IMR-90 (cell line): ENCODE results near the gene TENT5C. TPM values are rescaled to one million over a fixed set of nuclear protein-coding genes. Genes with fewer than 3 reads are reported as not detected.

Source experiments
- ATAC-seq: fragments of 200-7000 bp; cut with Tn5 transposase; 2 replicates; pipeline ENCODE4 v1.9.1; 2020; ENCODE audit warnings: low read depth, mild to moderate bottlenecking, moderate library complexity
- BruUV-seq: library from RNA; stranded (reverse); fragments of 400-500 nt; replicated peaks from 2 replicates; lab custom pipeline; 2021; lab: Mats Ljungman, UMichigan
- CTCF ChIA-PET: fragments of 300-600 bp; formaldehyde crosslinking; extraction: SDS; loops from one replicate; lab custom pipeline; 2021; ENCODE audit warnings: antibody characterized with exemption; lab: Yijun Ruan, JAX
- POLR2A ChIA-PET: fragments of 300-600 bp; sonication (Branson Sonifier 250); formaldehyde crosslinking; loops from one replicate; lab custom pipeline; 2022; ENCODE audit warnings: antibody characterized with exemption; ENCODE audit not compliant: unreplicated experiment; lab: Charles Lee
- DNase-seq: peaks from one replicate; pipeline ENCODE4 v3.0.0; 2013
- H2AFZ ChIP-seq: replicated peaks from 2 replicates; pipeline ENCODE3; 2013; ENCODE audit warnings: low read length, mild to moderate bottlenecking; ENCODE audit not compliant: poor library complexity
- H2AK5ac ChIP-seq: 2 replicates; pipeline ENCODE4 v1.6.1; 2013; ENCODE audit warnings: low read depth, low read length, inconsistent platforms
- H2AK9ac ChIP-seq: replicated peaks from 2 replicates; pipeline ENCODE3; 2013; ENCODE audit warnings: mild to moderate bottlenecking, low read depth, low read length, moderate library complexity; ENCODE audit not compliant: poor library complexity
- H2BK120ac ChIP-seq: 2 replicates; pipeline ENCODE4 v1.6.1; 2013; ENCODE audit warnings: low read depth, low read length, inconsistent platforms
- H2BK15ac ChIP-seq: 3 replicates; pipeline ENCODE4 v1.6.1; 2013; ENCODE audit warnings: low read depth, low read length, inconsistent platforms
- H2BK20ac ChIP-seq: 2 replicates; pipeline ENCODE4 v1.6.1; 2013; ENCODE audit warnings: low read depth, mild to moderate bottlenecking, inconsistent platforms, low read length, moderate library complexity
- H2BK5ac ChIP-seq: 2 replicates; pipeline ENCODE4 v1.6.1; 2013; ENCODE audit warnings: mild to moderate bottlenecking, low read depth, low read length, inconsistent platforms; ENCODE audit not compliant: poor library complexity, severe bottlenecking
- H3K14ac ChIP-seq: replicated peaks from 2 replicates; pipeline ENCODE4 v1.6.1; 2013; ENCODE audit warnings: low read depth, low read length, inconsistent platforms
- H3K18ac ChIP-seq: 2 replicates; pipeline ENCODE4 v1.6.1; 2013; ENCODE audit warnings: low read depth, low read length, control low read depth
- H3K23ac ChIP-seq: 2 replicates; pipeline ENCODE4 v1.6.1; 2013; ENCODE audit warnings: low read depth, low read length, inconsistent platforms
- H3K27ac ChIP-seq: 2 replicates; pipeline ENCODE4 v1.5.1; 2013; ENCODE audit warnings: mild to moderate bottlenecking, control low read depth, low read length; ENCODE audit not compliant: insufficient read depth
- H3K27me3 ChIP-seq: 2 replicates; pipeline ENCODE4 v1.6.1; 2013; ENCODE audit warnings: low read length; ENCODE audit not compliant: control insufficient read depth, insufficient read depth
- H3K36me3 ChIP-seq: 2 replicates; pipeline ENCODE4 v1.6.1; 2013; ENCODE audit warnings: low read length, mixed read lengths; ENCODE audit not compliant: control insufficient read depth, insufficient read depth
- H3K4ac ChIP-seq: 2 replicates; pipeline ENCODE4 v1.6.1; 2013; ENCODE audit warnings: low read depth, low read length, inconsistent platforms
- H3K4me1 ChIP-seq: 2 replicates; pipeline ENCODE4 v1.6.1; 2013; ENCODE audit warnings: low read length, mixed read lengths; ENCODE audit not compliant: control insufficient read depth, insufficient read depth
- H3K4me2 ChIP-seq: 2 replicates; pipeline ENCODE4 v1.6.1; 2013; ENCODE audit warnings: low read depth, mild to moderate bottlenecking, control low read depth, low read length, moderate library complexity
- H3K4me3 ChIP-seq: 2 replicates; pipeline ENCODE4 v1.5.1; 2013; ENCODE audit warnings: low read depth, mild to moderate bottlenecking, control low read depth, low read length, moderate library complexity; ENCODE audit not compliant: insufficient read depth
- H3K56ac ChIP-seq: 2 replicates; pipeline ENCODE4 v1.6.1; 2013; ENCODE audit warnings: low read length, inconsistent platforms; ENCODE audit not compliant: insufficient read depth; ENCODE audit errors: extremely low read depth
- H3K79me1 ChIP-seq, 2 experiments: 2 replicates each; pipeline ENCODE4 v1.6.1; 2013; ENCODE audit warnings: low read length in 2 of 2, inconsistent platforms in 1 of 2, low read depth in 1 of 2
- H3K9ac ChIP-seq: 2 replicates; pipeline ENCODE4 v1.6.1; 2013; ENCODE audit warnings: low read depth, low read length, control low read depth
- H3K9me1 ChIP-seq: 2 replicates; pipeline ENCODE4 v1.6.1; 2013; ENCODE audit warnings: low read length, inconsistent platforms; ENCODE audit not compliant: insufficient read depth
- H3K9me3 ChIP-seq: 2 replicates; pipeline ENCODE4 v1.6.1; 2013; ENCODE audit warnings: low read length; ENCODE audit not compliant: control insufficient read depth, insufficient read depth
- H4K20me1 ChIP-seq: 2 replicates; pipeline ENCODE4 v1.6.1; 2013; ENCODE audit warnings: low read length, inconsistent platforms; ENCODE audit not compliant: insufficient read depth
- H4K5ac ChIP-seq: 2 replicates; pipeline ENCODE4 v1.6.1; 2013; ENCODE audit warnings: mild to moderate bottlenecking, low read depth, low read length, control low read depth
- H4K8ac ChIP-seq, 2 experiments: 2 replicates each; pipeline ENCODE4 v1.6.1; 2013; ENCODE audit warnings: low read depth in 2 of 2, low read length in 2 of 2, control low read depth in 1 of 2, inconsistent platforms in 1 of 2
- H4K91ac ChIP-seq: 2 replicates; pipeline ENCODE4 v1.6.1; 2013; ENCODE audit warnings: low read depth, low read length, inconsistent platforms; ENCODE audit not compliant: insufficient read depth
- BHLHE40 ChIP-seq: fragments of 150-350 bp; IDR thresholded peaks from 2 replicates; pipeline ENCODE4 v1.6.1; 2016; ENCODE audit warnings: mild to moderate bottlenecking, low read depth, low read length
- CEBPB ChIP-seq: IDR thresholded peaks from 2 replicates; pipeline ENCODE4 v1.6.1; 2012; ENCODE audit warnings: low read depth, low read length, improper control_type of control experiment
- CHD1 ChIP-seq: IDR thresholded peaks from 2 replicates; pipeline ENCODE4 v1.6.1; 2012; ENCODE audit warnings: low read depth, low read length, improper control_type of control experiment
- FOS ChIP-seq: fragments of 150-350 bp; IDR thresholded peaks from 2 replicates; pipeline ENCODE4 v1.6.1; 2016; ENCODE audit warnings: low read depth, low read length
- MAFK ChIP-seq: IDR thresholded peaks from 2 replicates; pipeline ENCODE4 v1.6.1; 2012; ENCODE audit warnings: low read depth, low read length, improper control_type of control experiment
- MAZ ChIP-seq: IDR thresholded peaks from 2 replicates; pipeline ENCODE4 v1.6.1; 2012; ENCODE audit warnings: low read depth, mild to moderate bottlenecking, low read length, improper control_type of control experiment, moderate library complexity, borderline replicate concordance
- MXI1 ChIP-seq: IDR thresholded peaks from 2 replicates; pipeline ENCODE4 v1.6.1; 2012; ENCODE audit warnings: low read depth, mild to moderate bottlenecking, low read length, moderate library complexity, borderline replicate concordance
- NFE2L2 ChIP-seq: fragments of 150-350 bp; IDR thresholded peaks from 2 replicates; pipeline ENCODE4 v1.6.1; 2016; ENCODE audit warnings: low read depth, mild to moderate bottlenecking, low read length
- POLR2A ChIP-seq: IDR thresholded peaks from 2 replicates; pipeline ENCODE4 v1.6.1; 2012; ENCODE audit warnings: mild to moderate bottlenecking, low read depth, low read length
- RAD21 ChIP-seq: IDR thresholded peaks from 2 replicates; pipeline ENCODE4 v1.6.1; 2012; ENCODE audit warnings: low read length, improper control_type of control experiment
- RCOR1 ChIP-seq: IDR thresholded peaks from 2 replicates; pipeline ENCODE4 v1.6.1; 2012; ENCODE audit warnings: mild to moderate bottlenecking, low read length, improper control_type of control experiment; ENCODE audit not compliant: insufficient replicate concordance
- RFX5 ChIP-seq: IDR thresholded peaks from 2 replicates; pipeline ENCODE4 v1.8.0; 2012; ENCODE audit warnings: low read depth, mild to moderate bottlenecking, low read length, moderate library complexity
- SMC3 ChIP-seq: fragments of 150-350 bp; IDR thresholded peaks from 2 replicates; pipeline ENCODE4 v1.6.1; 2016; ENCODE audit warnings: low read depth, mild to moderate bottlenecking, antibody characterized with exemption, low read length, moderate library complexity
- WGBS, 2 experiments: methylation state at CpG; one replicate each; pipeline versions ENCODE4 v1.1.5 to v1.1.7; 2013; ENCODE audit warnings: missing lambda C conversion rate in 2 of 2; ENCODE audit not compliant: insufficient read length in 1 of 2; ENCODE audit errors: extremely low coverage in 2 of 2; 5-methylcytosine and 5-hydroxymethylcytosine counted together
- dilution Hi-C: fragments of 300-500 bp; cut with HindIII; formaldehyde crosslinking; loops from one replicate; pipeline ENCODE4 v1.14.3; 2018; ENCODE audit warnings: low sequenced_read_pairs; ENCODE audit not compliant: unreplicated experiment
- in situ Hi-C: fragments of 300-500 bp; cut with MboI; formaldehyde crosslinking; loops from 3 replicates; pipeline ENCODE4 v1.14.3; 2019; ENCODE audit warnings: low sequenced_read_pairs, inconsistent platforms, mixed read lengths
- intact Hi-C: fragments of 100-400 bp; cut with micrococcal nuclease; formaldehyde crosslinking; loops from 2 replicates; pipeline ENCODE4 v1.10.0; 2022
- polyA plus RNA-seq, 3 experiments: library from polyadenylated mRNA; depleted of rRNA; stranded (reverse); fragments of >200 nt; gene quantifications; 2 replicates each; pipeline ENCODE4 v1.2.3, GENCODE V29; 2012; ENCODE audit warnings: low replicate concordance in 1 of 3
- total RNA-seq: library from RNA; depleted of rRNA; stranded (reverse); fragments of >200 nt; gene quantifications from 2 replicates; pipeline ENCODE4 v1.2.3, GENCODE V29; 2012
- TF ChIP-seq, protein P1 (sequence below): fragments of 150-350 bp; IDR thresholded peaks from 2 replicates; pipeline ENCODE4 v1.6.1; 2017; ENCODE audit warnings: mild to moderate bottlenecking, antibody characterized with exemption, low read length, low read depth
- TF ChIP-seq, protein P2 (sequence below): fragments of 150-350 bp; IDR thresholded peaks from 2 replicates; pipeline ENCODE4 v1.6.1; 2016; ENCODE audit warnings: low read depth, mild to moderate bottlenecking, low read length, moderate library complexity, borderline replicate concordance
- TF ChIP-seq, protein P3 (sequence below): conservative IDR thresholded peaks from 2 replicates; pipeline ENCODE4 v1.5.1; 2012; ENCODE audit warnings: mild to moderate bottlenecking, low read depth, low read length, improper control_type of control experiment

Gene TENT5C
- total and polyA plus RNA-seq, 2 of the 4 experiments (the other 2 are of a cell fraction) = 1.5 to 4.1 TPM

DNA sequence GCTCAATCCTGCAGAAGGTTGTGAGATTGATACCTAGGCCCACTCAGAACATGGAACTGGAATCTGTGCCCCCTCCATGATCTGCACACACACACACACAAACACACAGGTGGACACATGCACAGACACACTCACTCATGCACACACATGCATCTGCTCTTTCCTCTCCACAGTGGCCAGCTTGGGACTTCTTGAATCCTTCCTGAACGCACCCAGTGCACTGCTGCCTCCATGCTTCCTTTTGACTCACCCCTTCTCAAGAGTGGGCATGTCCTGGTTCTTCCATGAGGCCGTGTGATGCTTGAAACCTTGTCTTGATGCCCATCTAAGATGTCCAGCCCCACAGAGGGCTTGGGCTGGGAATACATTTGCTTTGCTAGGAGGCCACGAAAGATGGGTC lies 25.4 kb upstream of the TENT5C start:
- Histone ChIP-seq H2BK15ac (no peak overlapping the region), H3K4me3 (no peak overlapping the region), H4K5ac (no peak overlapping the region), H4K20me1 (no peaks in the 10 kb centered on the region), H3K4me2 (no peak overlapping the region), H3K36me3 (no peaks in the 10 kb centered on the region), H2BK5ac (no peak overlapping the region), H3K79me1 (no peaks in the 10 kb centered on the region), H3K27me3 (peaks cover 5% of the 10 kb centered on the region; the same call in 1 of the 2 replicates), H3K23ac (no peak overlapping the region), H2AK5ac (no peak overlapping the region), H3K4ac (no peak overlapping the region), H3K9me3 (no peaks in the 10 kb centered on the region), H2AFZ (peak overlapping the region; percentile 35), H3K14ac (no peak overlapping the region), H4K91ac (no peak overlapping the region), H2BK20ac (no peak overlapping the region), H3K56ac (no peak overlapping the region), H2BK120ac (no peak overlapping the region), H3K9me1 (no peaks in the 10 kb centered on the region), H3K27ac (no peak overlapping the region), H3K18ac (no peak overlapping the region), H2AK9ac (no peak overlapping the region), H3K4me1 (no peaks in the 10 kb centered on the region), H4K8ac (no peak overlapping the region), H3K9ac (no peak overlapping the region)
- dilution Hi-C loops = no loop called here
- no TSS peak for BruUV-seq
- CTCF ChIA-PET = no interaction called here
- TF ChIP-seq POLR2A = no peak
- no peak for TF ChIP-seq RCOR1
- TF ChIP-seq RAD21 = no peak
- TF ChIP-seq, protein P1, sequence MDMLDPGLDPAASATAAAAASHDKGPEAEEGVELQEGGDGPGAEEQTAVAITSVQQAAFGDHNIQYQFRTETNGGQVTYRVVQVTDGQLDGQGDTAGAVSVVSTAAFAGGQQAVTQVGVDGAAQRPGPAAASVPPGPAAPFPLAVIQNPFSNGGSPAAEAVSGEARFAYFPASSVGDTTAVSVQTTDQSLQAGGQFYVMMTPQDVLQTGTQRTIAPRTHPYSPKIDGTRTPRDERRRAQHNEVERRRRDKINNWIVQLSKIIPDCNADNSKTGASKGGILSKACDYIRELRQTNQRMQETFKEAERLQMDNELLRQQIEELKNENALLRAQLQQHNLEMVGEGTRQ = no peak
- TF ChIP-seq CHD1 = no peak
- TF ChIP-seq MAZ = no peak
- TF ChIP-seq, protein P2, sequence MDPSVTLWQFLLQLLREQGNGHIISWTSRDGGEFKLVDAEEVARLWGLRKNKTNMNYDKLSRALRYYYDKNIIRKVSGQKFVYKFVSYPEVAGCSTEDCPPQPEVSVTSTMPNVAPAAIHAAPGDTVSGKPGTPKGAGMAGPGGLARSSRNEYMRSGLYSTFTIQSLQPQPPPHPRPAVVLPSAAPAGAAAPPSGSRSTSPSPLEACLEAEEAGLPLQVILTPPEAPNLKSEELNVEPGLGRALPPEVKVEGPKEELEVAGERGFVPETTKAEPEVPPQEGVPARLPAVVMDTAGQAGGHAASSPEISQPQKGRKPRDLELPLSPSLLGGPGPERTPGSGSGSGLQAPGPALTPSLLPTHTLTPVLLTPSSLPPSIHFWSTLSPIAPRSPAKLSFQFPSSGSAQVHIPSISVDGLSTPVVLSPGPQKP = no peak
- no peak for TF ChIP-seq BHLHE40
- TF ChIP-seq RFX5 = no peak
- TF ChIP-seq SMC3 = no peak
- TF ChIP-seq FOS = no peak
- no peak for TF ChIP-seq CEBPB
- TF ChIP-seq NFE2L2 = no peak
- TF ChIP-seq MAFK = no peak
- TF ChIP-seq, protein P3, sequence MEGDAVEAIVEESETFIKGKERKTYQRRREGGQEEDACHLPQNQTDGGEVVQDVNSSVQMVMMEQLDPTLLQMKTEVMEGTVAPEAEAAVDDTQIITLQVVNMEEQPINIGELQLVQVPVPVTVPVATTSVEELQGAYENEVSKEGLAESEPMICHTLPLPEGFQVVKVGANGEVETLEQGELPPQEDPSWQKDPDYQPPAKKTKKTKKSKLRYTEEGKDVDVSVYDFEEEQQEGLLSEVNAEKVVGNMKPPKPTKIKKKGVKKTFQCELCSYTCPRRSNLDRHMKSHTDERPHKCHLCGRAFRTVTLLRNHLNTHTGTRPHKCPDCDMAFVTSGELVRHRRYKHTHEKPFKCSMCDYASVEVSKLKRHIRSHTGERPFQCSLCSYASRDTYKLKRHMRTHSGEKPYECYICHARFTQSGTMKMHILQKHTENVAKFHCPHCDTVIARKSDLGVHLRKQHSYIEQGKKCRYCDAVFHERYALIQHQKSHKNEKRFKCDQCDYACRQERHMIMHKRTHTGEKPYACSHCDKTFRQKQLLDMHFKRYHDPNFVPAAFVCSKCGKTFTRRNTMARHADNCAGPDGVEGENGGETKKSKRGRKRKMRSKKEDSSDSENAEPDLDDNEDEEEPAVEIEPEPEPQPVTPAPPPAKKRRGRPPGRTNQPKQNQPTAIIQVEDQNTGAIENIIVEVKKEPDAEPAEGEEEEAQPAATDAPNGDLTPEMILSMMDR = no peak
- no peak for TF ChIP-seq MXI1
- 20% methylated on average over 1 of the region's 3 CpGs; no CpG with 5 or more reads in 1 of the 2 experiments for WGBS, 2 experiments
- ATAC-seq = no peak
- intact Hi-C loops = no loop called here
- DNase-seq = no peak
- POLR2A ChIA-PET = no interaction called here
- in situ Hi-C loops = no loop called here
